Inferior parietal cortex (tissue), 1 donor: ENCODE measurements around the gene HSPB2.
"Not testable (repeated sequence)": the region's sequence is repeated elsewhere in the genome, so short reads cannot be mapped to it uniquely, and the experiment has no call there.

Experiments
- DNase-seq: peaks from one replicate; pipeline ENCODE4 v3.0.0-alpha.2; 2016; ENCODE audit errors: extremely low spot score

Gene HSPB2, protein sequence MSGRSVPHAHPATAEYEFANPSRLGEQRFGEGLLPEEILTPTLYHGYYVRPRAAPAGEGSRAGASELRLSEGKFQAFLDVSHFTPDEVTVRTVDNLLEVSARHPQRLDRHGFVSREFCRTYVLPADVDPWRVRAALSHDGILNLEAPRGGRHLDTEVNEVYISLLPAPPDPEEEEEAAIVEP

DNA sequence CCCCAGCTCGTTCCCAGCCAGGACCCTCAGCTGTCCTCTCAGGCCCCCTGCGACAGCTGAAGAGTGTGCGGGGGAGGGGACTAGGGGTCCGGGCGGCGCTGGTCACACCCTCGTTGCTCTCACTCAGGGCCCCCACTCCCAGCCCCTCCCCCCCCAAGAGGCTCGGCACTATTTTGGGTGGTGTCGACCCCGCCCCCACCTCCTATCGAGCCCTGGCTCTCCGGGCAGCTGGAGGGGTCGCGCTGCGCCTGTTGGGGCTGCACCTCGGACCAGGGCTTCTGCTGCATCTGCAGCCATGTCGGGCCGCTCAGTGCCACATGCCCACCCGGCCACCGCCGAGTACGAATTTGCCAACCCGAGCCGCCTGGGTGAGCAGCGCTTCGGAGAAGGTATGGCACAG lies at the start of gene HSPB2:
TSS of gene HSPB2 (plus strand) at position 200 of the 400 bp plus-strand sequence. CDS start at position 296, 96 bp downstream.
- DNase-seq = no peak

DNA sequence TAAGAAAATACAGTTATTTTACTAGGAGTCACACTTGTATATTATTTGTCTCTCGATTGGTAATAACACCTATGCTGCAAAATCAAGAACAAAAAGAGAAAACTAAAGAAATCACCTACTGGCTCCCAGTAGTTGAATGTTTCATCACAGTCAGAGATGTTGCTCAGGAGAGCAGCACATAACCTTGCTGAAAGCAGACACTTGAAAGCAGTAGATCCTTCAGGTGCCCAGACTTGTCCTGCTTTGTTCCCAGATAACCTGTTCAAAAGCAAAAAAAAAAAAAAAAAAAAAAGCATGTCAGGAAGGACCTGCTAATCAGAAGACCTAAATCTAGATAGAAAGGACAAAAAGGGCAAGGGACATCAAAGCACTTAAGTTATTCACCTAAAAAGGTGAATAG lies 42.4 kb upstream of the HSPB2 start:
- DNase-seq = no peak

GRCh38 chr11:111870522-111870885 lies 42.0 kb upstream of the HSPB2 start:
- DNase-seq = no peak

DNA sequence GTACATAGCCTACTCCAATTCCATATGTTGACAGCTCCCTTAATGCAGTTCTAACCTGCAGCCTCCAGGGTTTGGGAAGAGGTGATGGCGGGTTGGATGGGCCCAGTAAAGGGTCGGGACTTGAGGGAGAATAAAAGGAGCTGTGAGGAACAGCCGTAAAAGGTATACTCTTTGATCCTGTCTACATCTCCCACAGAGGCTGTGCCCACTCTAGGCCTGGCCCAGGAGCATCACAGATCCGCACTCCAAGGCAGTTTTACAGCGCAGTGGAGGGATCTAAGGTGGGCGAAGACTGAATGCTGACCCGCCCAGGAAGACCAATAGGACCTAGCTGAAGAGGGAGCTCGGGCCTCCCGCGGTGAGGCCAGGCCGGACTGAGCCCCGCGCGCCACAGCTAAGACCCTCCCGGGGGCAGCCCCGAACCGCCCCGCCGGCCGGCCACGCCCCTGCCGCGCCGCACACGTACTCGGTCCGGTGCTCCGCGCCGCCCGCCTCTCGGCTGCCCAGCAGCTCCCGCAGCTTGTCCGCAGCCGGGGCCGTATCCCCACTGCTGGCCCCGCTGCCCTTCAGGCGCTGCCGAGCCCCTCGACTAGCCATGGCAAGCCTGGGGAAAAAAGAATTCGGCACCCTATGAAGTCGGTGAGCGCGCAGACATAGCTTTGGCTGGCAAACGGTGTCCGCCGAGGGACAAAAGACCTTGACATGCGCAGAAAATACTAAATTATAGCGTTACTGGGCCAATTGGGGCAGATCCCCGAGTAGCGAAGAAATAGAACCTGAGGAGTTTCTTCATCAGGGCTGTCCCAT lies 41.4 kb upstream of the HSPB2 start, which contains the start of gene ALG9:
TSS of gene ALG9 (minus strand) at position 696 of the 807 bp plus-strand sequence. CDS start at position 597, 99 bp downstream.
- DNase-seq = peak; percentile 87

DNA sequence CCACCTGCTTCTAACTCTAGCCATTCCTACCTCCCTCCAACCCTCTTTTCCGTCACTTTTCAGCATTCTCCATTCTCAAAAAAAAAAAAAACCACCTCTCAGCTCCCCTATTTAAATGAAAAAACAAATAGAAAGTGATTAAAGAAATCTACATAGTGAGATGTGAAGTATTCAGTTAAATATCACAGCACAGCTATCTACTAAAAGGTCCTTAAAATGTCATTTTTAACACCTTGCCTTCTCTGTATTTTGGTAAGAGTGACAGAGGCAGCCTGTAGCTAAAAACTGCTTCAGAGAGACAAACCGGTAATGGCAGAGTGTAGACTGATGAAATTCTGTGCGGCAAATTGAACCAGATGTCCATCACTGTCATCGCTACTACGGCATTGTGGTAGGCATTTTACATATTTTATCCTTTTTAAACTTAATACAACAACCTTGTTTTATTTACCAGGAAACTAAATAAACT lies 40.8 kb upstream of the HSPB2 start:
- peak; percentile 48 for DNase-seq

- DNase-seq = no peak
Measured at GRCh38 chr11:111878385-111878848, 34.1 kb upstream of the HSPB2 start.

DNA sequence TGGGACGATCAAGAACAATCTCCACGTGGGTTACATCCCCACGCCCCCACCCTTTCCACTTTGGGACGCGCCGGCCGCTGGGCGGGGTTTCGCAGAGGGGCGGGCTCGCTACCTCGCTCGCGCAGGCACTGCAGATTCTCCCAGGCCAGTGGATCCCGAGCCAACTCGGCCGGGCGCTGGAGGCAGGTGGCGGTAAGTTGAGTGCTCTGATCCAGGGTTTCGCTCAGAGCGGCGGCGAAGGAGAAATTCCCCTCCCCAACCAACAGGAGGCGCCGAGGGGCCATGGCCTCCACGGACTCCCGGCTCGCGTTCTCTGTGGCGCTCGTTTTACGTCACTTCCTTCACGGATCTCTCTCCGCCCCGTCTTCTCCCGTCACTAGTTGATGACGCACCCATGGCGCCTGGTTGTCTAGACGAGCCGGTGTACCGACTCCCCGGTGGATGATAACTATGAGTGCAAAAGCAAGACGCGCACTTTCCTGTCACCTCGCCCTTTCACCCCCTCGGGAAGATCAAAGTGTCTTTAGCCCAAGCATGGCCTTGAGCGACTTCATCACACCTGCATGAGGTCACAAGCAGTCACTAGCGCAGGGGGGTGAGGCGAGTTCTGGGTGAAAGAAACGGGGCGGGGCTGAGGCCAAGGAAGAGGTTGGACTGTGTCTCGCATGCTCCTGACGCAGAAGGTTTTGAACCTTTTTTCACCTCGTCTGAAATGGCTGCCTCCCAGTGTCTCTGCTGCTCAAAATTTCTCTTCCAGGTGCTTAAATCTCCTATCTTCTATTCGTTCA lies 33.5 kb upstream of the HSPB2 start, which contains the start of the genes CFAP68 and FDXACB1:
TSS of gene CFAP68 (plus strand) at position 693 of the 788 bp plus-strand sequence. CDS start at position 713, 20 bp downstream.
TSS of gene FDXACB1 (minus strand) at position 317 of the 788 bp plus-strand sequence. CDS start at position 284, 33 bp downstream.
- DNase-seq = peak; percentile 99

- DNase-seq = peak; percentile 17
Measured at GRCh38 chr11:111879637-111879960, 32.9 kb upstream of the HSPB2 start.

- DNase-seq = peak; percentile 43
Measured at GRCh38 chr11:111882202-111882601, 30.3 kb upstream of the HSPB2 start.

DNA sequence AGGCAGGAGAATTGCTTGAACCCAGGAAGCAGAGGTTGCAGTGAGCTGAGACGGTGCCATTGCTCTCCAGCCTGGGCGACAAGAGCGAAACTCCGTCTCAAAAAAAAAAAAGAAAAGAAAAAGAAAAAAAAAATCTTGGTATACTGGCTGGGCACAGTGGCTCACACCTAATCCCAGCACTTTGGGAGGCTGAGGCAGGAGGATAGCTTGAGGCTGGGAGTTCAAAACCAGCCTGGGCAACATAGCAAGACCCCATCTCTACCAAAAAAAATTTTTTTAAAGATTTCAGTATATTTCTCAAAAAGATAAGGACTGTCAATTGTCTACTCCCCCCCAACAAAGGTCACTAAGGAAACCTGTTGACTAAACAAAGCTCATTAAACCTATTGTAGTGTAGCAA lies 27.5 kb upstream of the HSPB2 start:
- not testable (repeated sequence) for DNase-seq

GRCh38 chr11:111886032-111886431 lies 26.5 kb upstream of the HSPB2 start:
- no peak for DNase-seq

DNA sequence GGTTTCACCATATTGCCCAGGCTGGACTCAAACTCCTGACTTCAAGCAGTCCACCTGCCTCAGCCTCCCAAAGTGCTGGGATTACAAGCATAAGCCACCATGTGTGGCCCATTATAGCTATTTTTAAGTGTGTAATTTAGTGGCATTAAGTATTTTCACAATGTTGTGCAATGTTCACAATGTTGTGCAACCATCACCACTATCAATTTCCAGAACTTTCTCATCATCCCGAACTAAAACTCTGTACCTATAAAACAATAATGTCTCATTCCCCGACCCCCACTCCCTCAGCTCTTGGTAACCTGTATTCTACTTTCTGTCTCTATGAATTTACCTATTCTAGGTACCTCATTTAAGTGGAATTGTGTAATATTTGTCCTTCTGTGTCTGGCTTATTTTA lies 25.7 kb upstream of the HSPB2 start:
- DNase-seq = no peak

GRCh38 chr11:111905411-111905810 lies 7.1 kb upstream of the HSPB2 start:
- no peak for DNase-seq

- no peak for DNase-seq
Measured at GRCh38 chr11:111906680-111907079, 5.9 kb upstream of the HSPB2 start.

DNA sequence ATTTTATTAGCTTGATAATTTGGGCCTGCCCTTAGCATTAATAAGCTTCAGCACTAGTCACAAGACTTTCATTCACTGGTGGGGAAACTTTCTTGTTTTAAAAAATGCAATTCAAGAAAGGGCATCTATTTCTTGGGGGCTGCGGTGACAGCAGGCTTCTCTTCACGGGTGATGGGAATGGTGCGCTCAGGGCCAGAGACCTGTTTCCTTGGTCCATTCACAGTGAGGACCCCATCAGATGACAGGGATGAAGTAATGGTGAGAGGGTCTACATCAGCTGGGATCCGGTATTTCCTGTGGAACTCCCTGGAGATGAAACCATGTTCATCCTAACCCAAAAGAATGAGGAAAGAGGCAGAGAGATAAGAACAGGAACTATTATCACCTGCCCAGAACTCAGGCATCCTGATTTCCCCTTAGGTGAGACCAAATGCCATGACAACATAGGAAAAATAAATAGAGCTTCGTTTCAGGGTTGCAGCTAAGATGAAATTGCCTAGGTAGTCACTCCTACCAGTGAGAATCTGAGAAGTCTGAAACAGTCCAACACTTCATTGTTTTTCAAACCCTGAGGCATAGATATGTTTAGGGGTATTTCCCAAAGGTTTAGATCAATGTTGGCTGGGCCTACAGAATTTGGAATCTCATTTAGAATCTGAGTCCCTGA lies 3.8 kb upstream of the HSPB2 start:
- DNase-seq = no peak

- no peak for DNase-seq
Measured at GRCh38 chr11:111909378-111909777, 3.2 kb upstream of the HSPB2 start.

DNA sequence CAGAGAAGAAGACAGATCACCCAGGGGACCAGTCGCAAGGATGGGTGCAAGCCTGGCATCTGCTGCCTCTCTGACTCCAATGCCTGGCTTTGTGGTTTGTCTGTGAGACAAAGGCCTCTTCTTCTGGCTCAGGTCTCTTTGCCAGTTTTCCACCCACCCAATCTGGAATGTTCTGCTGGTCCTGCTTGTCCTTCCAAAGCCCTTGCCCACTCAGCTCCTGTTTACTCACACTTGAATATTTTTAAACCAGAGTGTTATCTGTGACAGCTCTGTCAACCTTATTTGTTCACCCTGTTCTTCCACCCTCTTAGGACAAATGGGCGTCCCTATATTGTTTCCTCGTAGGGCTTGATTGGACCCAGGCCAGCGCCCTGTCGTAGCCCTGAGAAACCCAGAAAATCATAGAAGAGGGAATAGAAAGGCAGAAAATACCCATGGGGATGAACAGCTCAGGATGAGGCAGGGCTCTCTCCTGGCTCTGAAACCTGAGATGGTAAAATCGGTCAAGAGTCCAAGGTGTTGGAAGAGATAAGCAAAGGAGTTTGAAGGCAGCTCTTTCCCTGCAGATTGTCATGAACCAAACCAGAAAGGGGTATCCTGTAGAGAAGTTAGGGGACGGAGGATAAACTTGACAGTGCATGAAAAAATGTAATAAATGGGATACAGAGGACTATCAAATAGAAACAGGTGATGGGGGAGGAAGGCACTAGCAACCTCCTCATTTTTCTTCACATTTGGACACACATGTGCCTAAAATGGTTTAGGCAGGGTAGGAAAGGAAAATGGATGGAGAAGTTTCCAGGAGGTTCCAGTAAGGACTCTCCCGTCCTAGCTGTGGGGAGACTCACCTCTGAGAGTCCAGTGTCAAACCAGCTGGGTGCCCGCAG lies 1.6 kb upstream of the HSPB2 start:
- peak; percentile 92 for DNase-seq

DNA sequence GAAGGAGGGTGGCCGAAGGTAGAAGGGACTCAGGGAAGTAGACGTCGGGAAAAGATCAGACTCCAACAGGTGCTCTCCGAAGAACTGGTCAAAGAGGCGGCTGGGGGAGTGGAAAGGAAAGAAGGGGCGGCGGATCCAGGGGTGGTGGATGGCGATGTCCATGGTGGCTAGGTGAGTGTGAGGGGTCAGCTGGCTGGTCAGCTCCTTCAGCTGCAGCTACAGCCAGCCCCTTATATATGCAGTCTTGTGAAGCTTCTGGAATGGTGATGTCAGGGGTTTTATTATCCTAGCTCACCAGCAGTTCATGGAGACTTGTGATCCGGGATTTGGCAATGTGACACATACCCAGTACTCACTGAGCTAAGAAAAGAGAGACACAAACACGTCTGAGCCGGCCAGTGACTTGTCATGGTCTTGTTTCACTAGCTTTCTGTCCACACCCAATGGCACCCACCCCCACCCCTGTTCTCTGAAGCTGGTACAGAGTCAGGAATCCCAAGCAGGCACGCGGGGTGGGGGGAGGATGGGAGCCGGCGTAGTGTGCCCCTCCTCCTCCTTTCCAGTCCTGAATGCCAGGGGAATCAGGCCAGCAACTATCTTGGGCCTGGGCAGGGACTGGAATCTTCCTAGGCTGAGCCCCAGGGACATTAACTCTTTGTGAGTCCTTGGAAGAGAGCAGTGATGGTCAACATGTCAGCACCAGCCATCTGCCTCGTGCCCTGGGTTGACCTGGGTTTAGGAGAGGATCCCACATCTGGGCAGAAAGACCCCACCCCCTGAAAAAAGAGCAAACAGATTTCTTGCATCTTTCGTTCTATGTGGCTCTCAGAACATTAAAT lies 752 bp upstream of the HSPB2 start, which contains the start of gene CRYAB:
TSS of gene CRYAB (minus strand) at position 208 of the 839 bp plus-strand sequence. CDS start at position 162, 46 bp downstream.
- peak; percentile 93 for DNase-seq
